HCT116 (cell line): ENCODE data around the gene TSPEAR.

Experiments
- CEBPB ChIP-seq: IDR thresholded peaks from 2 replicates; pipeline ENCODE4 v1.6.1; 2012; ENCODE audit warnings: low read depth
- EZH2 ChIP-seq: fragments of 200-600 bp; sonication (generic); IDR thresholded peaks from 2 replicates; pipeline ENCODE4 v1.6.1; 2017; ENCODE audit warnings: antibody characterized with exemption, mixed run types
- FOSL1 ChIP-seq: IDR thresholded peaks from 2 replicates; pipeline ENCODE4 v1.6.1; 2012; ENCODE audit warnings: low read depth
- POLR2A ChIP-seq: IDR thresholded peaks from 2 replicates; pipeline ENCODE4 v1.7.0; 2011; ENCODE audit warnings: borderline replicate concordance; ENCODE audit not compliant: insufficient read depth, insufficient read length; ENCODE audit errors: extremely low read depth
- POLR2AphosphoS5 ChIP-seq: IDR thresholded peaks from 2 replicates; pipeline ENCODE4 v1.6.1; 2011; ENCODE audit warnings: mild to moderate bottlenecking, low read depth, low read length, moderate library complexity
- SRF ChIP-seq: IDR thresholded peaks from 2 replicates; pipeline ENCODE4 v1.6.1; 2012; ENCODE audit warnings: low read depth
- ZFX ChIP-seq: fragments of 450-650 bp; IDR thresholded peaks from 2 replicates; pipeline ENCODE4 v1.6.1; 2017
- ZNF274 ChIP-seq: fragments of 200-500 bp; sonication (Bioruptor generic); IDR thresholded peaks from 2 replicates; pipeline ENCODE4 v1.6.1; 2014; ENCODE audit warnings: mild to moderate bottlenecking, low read depth, low read length, inconsistent platforms
- TF ChIP-seq, protein P1 (sequence below), 3 experiments: fragments of 200-600 bp in 1 of 3; sonication (generic) in 1 of 3; IDR thresholded peaks in 2 of 3; conservative IDR thresholded peaks in 1 of 3; 2 replicates each; pipeline ENCODE4 v1.5.1; 2012 to 2017; ENCODE audit warnings: low read depth in 2 of 3, low read length in 2 of 3, antibody characterized with exemption in 1 of 3, borderline replicate concordance in 1 of 3, control low read depth in 1 of 3, mild to moderate bottlenecking in 1 of 3, mixed read lengths in 1 of 3, mixed run types in 1 of 3, moderate library complexity in 1 of 3; ENCODE audit not compliant: insufficient read depth in 1 of 3
- TF ChIP-seq, protein P2 (sequence below): IDR thresholded peaks from 2 replicates; pipeline ENCODE4 v1.6.1; 2011; ENCODE audit warnings: mild to moderate bottlenecking, low read length, moderate library complexity; ENCODE audit not compliant: insufficient replicate concordance; ENCODE audit errors: extremely low read depth
- TF ChIP-seq, protein P3 (sequence below): IDR thresholded peaks from 2 replicates; pipeline ENCODE4 v1.6.1; 2012; ENCODE audit warnings: low read depth
- TF ChIP-seq, protein P4 (sequence below): IDR thresholded peaks from 2 replicates; pipeline ENCODE4 v1.6.1; 2012
- TF ChIP-seq, protein P5 (sequence below): IDR thresholded peaks from 2 replicates; pipeline ENCODE4 v1.6.1; 2012

DNA sequence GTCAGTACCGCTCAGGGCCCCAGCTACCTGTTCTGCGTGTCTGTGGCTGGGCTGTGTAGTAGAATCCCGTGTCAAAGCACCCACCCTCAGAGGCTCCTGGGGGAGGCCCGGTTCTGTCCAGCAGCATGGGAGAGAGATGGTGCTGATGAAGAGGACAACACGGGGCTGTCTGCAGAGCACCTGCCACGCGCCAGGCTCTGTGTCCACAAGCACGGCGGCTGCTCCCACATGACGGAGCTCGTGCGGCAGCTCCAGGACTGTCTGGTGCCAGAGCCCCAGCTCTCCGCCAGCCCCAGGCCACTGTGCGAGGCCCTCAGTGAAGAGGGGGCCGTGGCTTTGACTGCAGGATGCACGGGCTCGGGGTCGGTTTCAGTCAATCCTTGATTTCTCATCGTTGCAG, 42.0 kb upstream of the TSPEAR start:
- TF ChIP-seq POLR2A (no peak), ZNF274 (no peak), SRF (no peak), FOSL1 (no peak), CEBPB (no peak), EZH2 (no peak), ZFX (no peak), POLR2AphosphoS5 (no peak)
- TF ChIP-seq, protein P1, sequence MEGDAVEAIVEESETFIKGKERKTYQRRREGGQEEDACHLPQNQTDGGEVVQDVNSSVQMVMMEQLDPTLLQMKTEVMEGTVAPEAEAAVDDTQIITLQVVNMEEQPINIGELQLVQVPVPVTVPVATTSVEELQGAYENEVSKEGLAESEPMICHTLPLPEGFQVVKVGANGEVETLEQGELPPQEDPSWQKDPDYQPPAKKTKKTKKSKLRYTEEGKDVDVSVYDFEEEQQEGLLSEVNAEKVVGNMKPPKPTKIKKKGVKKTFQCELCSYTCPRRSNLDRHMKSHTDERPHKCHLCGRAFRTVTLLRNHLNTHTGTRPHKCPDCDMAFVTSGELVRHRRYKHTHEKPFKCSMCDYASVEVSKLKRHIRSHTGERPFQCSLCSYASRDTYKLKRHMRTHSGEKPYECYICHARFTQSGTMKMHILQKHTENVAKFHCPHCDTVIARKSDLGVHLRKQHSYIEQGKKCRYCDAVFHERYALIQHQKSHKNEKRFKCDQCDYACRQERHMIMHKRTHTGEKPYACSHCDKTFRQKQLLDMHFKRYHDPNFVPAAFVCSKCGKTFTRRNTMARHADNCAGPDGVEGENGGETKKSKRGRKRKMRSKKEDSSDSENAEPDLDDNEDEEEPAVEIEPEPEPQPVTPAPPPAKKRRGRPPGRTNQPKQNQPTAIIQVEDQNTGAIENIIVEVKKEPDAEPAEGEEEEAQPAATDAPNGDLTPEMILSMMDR (IDR thresholded peaks at IDR 0.05 in 2 of 3, conservative IDR thresholded peaks at IDR 0.05 in 1 of 3; ENCODE audit: borderline replicate concordance in 1 of 3, insufficient read depth in 1 of 3, low read depth in 2 of 3, low read length in 2 of 3), result no peak
- TF ChIP-seq, protein P2, sequence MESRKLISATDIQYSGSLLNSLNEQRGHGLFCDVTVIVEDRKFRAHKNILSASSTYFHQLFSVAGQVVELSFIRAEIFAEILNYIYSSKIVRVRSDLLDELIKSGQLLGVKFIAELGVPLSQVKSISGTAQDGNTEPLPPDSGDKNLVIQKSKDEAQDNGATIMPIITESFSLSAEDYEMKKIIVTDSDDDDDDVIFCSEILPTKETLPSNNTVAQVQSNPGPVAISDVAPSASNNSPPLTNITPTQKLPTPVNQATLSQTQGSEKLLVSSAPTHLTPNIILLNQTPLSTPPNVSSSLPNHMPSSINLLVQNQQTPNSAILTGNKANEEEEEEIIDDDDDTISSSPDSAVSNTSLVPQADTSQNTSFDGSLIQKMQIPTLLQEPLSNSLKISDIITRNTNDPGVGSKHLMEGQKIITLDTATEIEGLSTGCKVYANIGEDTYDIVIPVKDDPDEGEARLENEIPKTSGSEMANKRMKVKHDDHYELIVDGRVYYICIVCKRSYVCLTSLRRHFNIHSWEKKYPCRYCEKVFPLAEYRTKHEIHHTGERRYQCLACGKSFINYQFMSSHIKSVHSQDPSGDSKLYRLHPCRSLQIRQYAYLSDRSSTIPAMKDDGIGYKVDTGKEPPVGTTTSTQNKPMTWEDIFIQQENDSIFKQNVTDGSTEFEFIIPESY, result no peak
- TF ChIP-seq, protein P3, sequence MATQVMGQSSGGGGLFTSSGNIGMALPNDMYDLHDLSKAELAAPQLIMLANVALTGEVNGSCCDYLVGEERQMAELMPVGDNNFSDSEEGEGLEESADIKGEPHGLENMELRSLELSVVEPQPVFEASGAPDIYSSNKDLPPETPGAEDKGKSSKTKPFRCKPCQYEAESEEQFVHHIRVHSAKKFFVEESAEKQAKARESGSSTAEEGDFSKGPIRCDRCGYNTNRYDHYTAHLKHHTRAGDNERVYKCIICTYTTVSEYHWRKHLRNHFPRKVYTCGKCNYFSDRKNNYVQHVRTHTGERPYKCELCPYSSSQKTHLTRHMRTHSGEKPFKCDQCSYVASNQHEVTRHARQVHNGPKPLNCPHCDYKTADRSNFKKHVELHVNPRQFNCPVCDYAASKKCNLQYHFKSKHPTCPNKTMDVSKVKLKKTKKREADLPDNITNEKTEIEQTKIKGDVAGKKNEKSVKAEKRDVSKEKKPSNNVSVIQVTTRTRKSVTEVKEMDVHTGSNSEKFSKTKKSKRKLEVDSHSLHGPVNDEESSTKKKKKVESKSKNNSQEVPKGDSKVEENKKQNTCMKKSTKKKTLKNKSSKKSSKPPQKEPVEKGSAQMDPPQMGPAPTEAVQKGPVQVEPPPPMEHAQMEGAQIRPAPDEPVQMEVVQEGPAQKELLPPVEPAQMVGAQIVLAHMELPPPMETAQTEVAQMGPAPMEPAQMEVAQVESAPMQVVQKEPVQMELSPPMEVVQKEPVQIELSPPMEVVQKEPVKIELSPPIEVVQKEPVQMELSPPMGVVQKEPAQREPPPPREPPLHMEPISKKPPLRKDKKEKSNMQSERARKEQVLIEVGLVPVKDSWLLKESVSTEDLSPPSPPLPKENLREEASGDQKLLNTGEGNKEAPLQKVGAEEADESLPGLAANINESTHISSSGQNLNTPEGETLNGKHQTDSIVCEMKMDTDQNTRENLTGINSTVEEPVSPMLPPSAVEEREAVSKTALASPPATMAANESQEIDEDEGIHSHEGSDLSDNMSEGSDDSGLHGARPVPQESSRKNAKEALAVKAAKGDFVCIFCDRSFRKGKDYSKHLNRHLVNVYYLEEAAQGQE, result no peak
- TF ChIP-seq, protein P4, sequence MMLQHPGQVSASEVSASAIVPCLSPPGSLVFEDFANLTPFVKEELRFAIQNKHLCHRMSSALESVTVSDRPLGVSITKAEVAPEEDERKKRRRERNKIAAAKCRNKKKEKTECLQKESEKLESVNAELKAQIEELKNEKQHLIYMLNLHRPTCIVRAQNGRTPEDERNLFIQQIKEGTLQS, result no peak
- TF ChIP-seq, protein P5, sequence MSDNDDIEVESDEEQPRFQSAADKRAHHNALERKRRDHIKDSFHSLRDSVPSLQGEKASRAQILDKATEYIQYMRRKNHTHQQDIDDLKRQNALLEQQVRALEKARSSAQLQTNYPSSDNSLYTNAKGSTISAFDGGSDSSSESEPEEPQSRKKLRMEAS, result no peak
